WTC11 (cell line): ENCODE results near the gene ADAP1. TPM values are rescaled to one million over a fixed set of nuclear protein-coding genes. Genes with fewer than 3 reads are reported as not detected.
A peak's percentile ranks its signal among the peaks of the same experiment; 100 is the strongest.

Source experiments
- ATAC-seq: fragments of 200-7000 bp; cut with Tn5 transposase; 2 replicates; pipeline ENCODE4 v1.10.0; 2021; ENCODE audit warnings: mild to moderate bottlenecking, moderate library complexity
- CTCF ChIA-PET: fragments of 300-600 bp; sonication (Branson Sonifier 250); formaldehyde crosslinking; loops from one replicate; lab custom pipeline; 2021; ENCODE audit warnings: antibody characterized with exemption; lab: Charles Lee
- POLR2A ChIA-PET: fragments of 350-600 bp; sonication (Branson Sonifier 250); formaldehyde crosslinking; loops from one replicate; lab custom pipeline; 2021; ENCODE audit warnings: antibody characterized with exemption; lab: Charles Lee
- DNase-seq: peaks from one replicate; pipeline ENCODE4 v3.0.0; 2021; ENCODE audit warnings: low spot score
- H3K27ac Mint-ChIP-seq: 2 replicates; pipeline ENCODE4 v1.8.0; 2021; ENCODE audit warnings: mixed read lengths
- H3K27me3 Mint-ChIP-seq: 2 replicates; pipeline ENCODE4 v1.8.0; 2021; ENCODE audit warnings: low read depth, mild to moderate bottlenecking, moderate library complexity, mixed read lengths
- H3K36me3 Mint-ChIP-seq: 2 replicates; pipeline ENCODE4 v1.8.0; 2021; ENCODE audit warnings: mixed read lengths
- H3K4me1 Mint-ChIP-seq: 2 replicates; pipeline ENCODE4 v1.8.0; 2022; ENCODE audit warnings: mixed read lengths
- H3K4me3 Mint-ChIP-seq: 2 replicates; pipeline ENCODE4 v1.8.0; 2021; ENCODE audit warnings: mild to moderate bottlenecking, moderate library complexity, mixed read lengths
- H3K9me3 Mint-ChIP-seq: 2 replicates; pipeline ENCODE4 v1.8.0; 2021; ENCODE audit warnings: mixed read lengths
- EMX1 ChIP-seq: fragments of 250-450 bp; sonication (Bioruptor Pico); IDR thresholded peaks from 2 replicates; pipeline ENCODE4 v1.8.0; 2021; ENCODE audit warnings: mild to moderate bottlenecking
- ESRRA ChIP-seq: sonication (generic); formaldehyde crosslinking; IDR thresholded peaks from 2 replicates; pipeline ENCODE4 v1.8.1; 2022; ENCODE audit warnings: mild to moderate bottlenecking, missing genetic modification reagents, borderline replicate concordance
- FOXK1 ChIP-seq: sonication (generic); formaldehyde crosslinking; IDR thresholded peaks from 2 replicates; pipeline ENCODE4 v1.8.0; 2022; ENCODE audit warnings: mild to moderate bottlenecking, moderate library complexity, missing genetic modification reagents
- GABPB1 ChIP-seq: sonication (generic); formaldehyde crosslinking; IDR thresholded peaks from 2 replicates; pipeline ENCODE4 v1.8.1; 2023; ENCODE audit warnings: mild to moderate bottlenecking, missing genetic modification reagents
- GRHL2 ChIP-seq: fragments of 250-450 bp; sonication (Bioruptor Pico); IDR thresholded peaks from 2 replicates; pipeline ENCODE4 v1.8.0; 2022; ENCODE audit warnings: mild to moderate bottlenecking, moderate library complexity; ENCODE audit not compliant: insufficient replicate concordance, severe bottlenecking
- JAZF1 ChIP-seq: fragments of 250-450 bp; sonication (Bioruptor Pico); IDR thresholded peaks from 2 replicates; pipeline ENCODE4 v1.9.0; 2021; ENCODE audit warnings: moderate library complexity, mild to moderate bottlenecking, inconsistent platforms
- MAX ChIP-seq: sonication (generic); formaldehyde crosslinking; IDR thresholded peaks from 2 replicates; pipeline ENCODE4 v1.8.0; 2022; ENCODE audit warnings: mild to moderate bottlenecking, missing genetic modification reagents
- NFYB ChIP-seq: sonication (generic); formaldehyde crosslinking; conservative IDR thresholded peaks from 2 replicates; pipeline ENCODE4 v1.8.0; 2022; ENCODE audit warnings: low read depth, missing genetic modification reagents
- NR3C1 ChIP-seq: sonication (generic); formaldehyde crosslinking; conservative IDR thresholded peaks from 2 replicates; pipeline ENCODE4 v1.8.1; 2023; ENCODE audit warnings: low read depth, mild to moderate bottlenecking, missing genetic modification reagents
- OVOL2 ChIP-seq: fragments of 250-450 bp; sonication (Bioruptor Pico); IDR thresholded peaks from 2 replicates; pipeline ENCODE4 v1.9.0; 2021; ENCODE audit warnings: mild to moderate bottlenecking, borderline replicate concordance
- USF1 ChIP-seq: sonication (generic); formaldehyde crosslinking; IDR thresholded peaks from 2 replicates; pipeline ENCODE4 v1.8.0; 2022; ENCODE audit warnings: mild to moderate bottlenecking, missing genetic modification reagents
- USF2 ChIP-seq: sonication (generic); formaldehyde crosslinking; IDR thresholded peaks from 2 replicates; pipeline ENCODE4 v1.8.1; 2023; ENCODE audit warnings: mild to moderate bottlenecking, missing genetic modification reagents, moderate library complexity
- ZNF138 ChIP-seq: sonication (generic); formaldehyde crosslinking; conservative IDR thresholded peaks from 2 replicates; pipeline ENCODE4 v1.8.1; 2022; ENCODE audit warnings: mild to moderate bottlenecking, moderate library complexity, missing genetic modification reagents
- ZNF219 ChIP-seq: sonication (generic); formaldehyde crosslinking; IDR thresholded peaks from 2 replicates; pipeline ENCODE4 v1.8.0; 2023; ENCODE audit warnings: missing genetic modification reagents, mild to moderate bottlenecking, borderline replicate concordance
- total RNA-seq: library from RNA; stranded (reverse); gene quantifications from 3 replicates; pipeline ENCODE4 v1.2.3, GENCODE V29; 2021

Gene ADAP1
- total RNA-seq, 1 experiment from 2014 or later: 4.3 TPM

- no peak for TF ChIP-seq ZNF138
Observed at GRCh38 chr7:930975-931758, 23.3 kb downstream of the ADAP1 start (continued).

GRCh38 chr7:929311-929711 lies 25.2 kb downstream of the ADAP1 start:
- Mint-ChIP-seq H3K27ac (no peak overlapping the region), H3K4me3 (no peak overlapping the region), H3K4me1 (no peaks in the 10 kb centered on the region), H3K9me3 (no peaks in the 10 kb centered on the region), H3K27me3 (peaks cover 3% of the 10 kb centered on the region; the same call in 1 of the 2 replicates), H3K36me3 (no peaks in the 10 kb centered on the region)
- POLR2A ChIA-PET: no interaction called here
- TF ChIP-seq FOXK1: no peak
- TF ChIP-seq USF2: no peak
- no peak for TF ChIP-seq JAZF1 (CRISPR knock-in tag)
- TF ChIP-seq GRHL2: no peak
- ATAC-seq (no peak), DNase-seq (peak; percentile 1)
- CTCF ChIA-PET: interaction anchor here (1.5 kb wide), 1 partner anchor 64 kb away, joined by 9 read pairs; no protein-coding TSS in a partner anchor

- TF ChIP-seq NFYB (CRISPR knock-in tag) (no peak), ESRRA (no peak), ZNF219 (CRISPR knock-in tag) (no peak), EMX1 (CRISPR knock-in tag) (no peak)
Observed at GRCh38 chr7:927031-927671, 27.3 kb downstream of the ADAP1 start.

GRCh38 chr7:926061-927030 lies 28.1 kb downstream of the ADAP1 start:
- CTCF ChIA-PET: no interaction called here
- ATAC-seq (no peak), DNase-seq (peak; percentile 9)
- Mint-ChIP-seq H3K36me3 (no peaks in the 10 kb centered on the region), H3K27ac (no peak overlapping the region), H3K4me3 (no peak overlapping the region)
- peak; percentile 37; the same call in 1 of the 2 replicates for TF ChIP-seq GABPB1 (CRISPR knock-in tag)
- no peak for TF ChIP-seq OVOL2 (CRISPR knock-in tag)
- TF ChIP-seq, all 79 proteins: peak for 1
- Mint-ChIP-seq H3K9me3 (no peaks in the 10 kb centered on the region), H3K27me3 (peaks cover 3% of the 10 kb centered on the region; the same call in 1 of the 2 replicates), H3K4me1 (no peaks in the 10 kb centered on the region)
- POLR2A ChIA-PET: no interaction called here

More at GRCh38 chr7:927031-927671, 27.3 kb downstream of the ADAP1 start:
- DNase-seq (peak; percentile 10), ATAC-seq (no peak)
- H3K27me3 Mint-ChIP-seq: peaks cover 3% of the 10 kb centered on the region; the same call in 1 of the 2 replicates
- no peaks in the 10 kb centered on the region for H3K36me3 Mint-ChIP-seq
- no peaks in the 10 kb centered on the region for H3K4me1 Mint-ChIP-seq
- POLR2A ChIA-PET: no interaction called here
- H3K9me3 Mint-ChIP-seq: no peaks in the 10 kb centered on the region
- no peak overlapping the region for H3K27ac Mint-ChIP-seq
- no peak overlapping the region for H3K4me3 Mint-ChIP-seq
- CTCF ChIA-PET: no interaction called here

GRCh38 chr7:925601-926000 lies 28.9 kb downstream of the ADAP1 start:
- TF ChIP-seq MAX (CRISPR knock-in tag) (no peak), NR3C1 (no peak), USF1 (no peak)
- TF ChIP-seq, all 79 proteins: peak for 0
- Mint-ChIP-seq H3K4me3 (no peak overlapping the region), H3K9me3 (no peaks in the 10 kb centered on the region), H3K36me3 (no peaks in the 10 kb centered on the region), H3K4me1 (no peaks in the 10 kb centered on the region), H3K27ac (no peak overlapping the region), H3K27me3 (peaks cover 3% of the 10 kb centered on the region; the same call in 1 of the 2 replicates)
- DNase-seq (peak; percentile 9), ATAC-seq (no peak)
- ChIA-PET CTCF (interaction anchor here (1.0 kb wide), 1 partner anchor 67 kb away, joined by 3 read pairs; no protein-coding TSS in a partner anchor), POLR2A (no interaction called here)
